Measurements from ENCODE around the gene KRTAP2-3.
"Not testable (repeated sequence)": the region's sequence is repeated elsewhere in the genome, so short reads cannot be mapped to it uniquely, and the experiment has no call there.

The KRTAP2-3 gene

DNA sequence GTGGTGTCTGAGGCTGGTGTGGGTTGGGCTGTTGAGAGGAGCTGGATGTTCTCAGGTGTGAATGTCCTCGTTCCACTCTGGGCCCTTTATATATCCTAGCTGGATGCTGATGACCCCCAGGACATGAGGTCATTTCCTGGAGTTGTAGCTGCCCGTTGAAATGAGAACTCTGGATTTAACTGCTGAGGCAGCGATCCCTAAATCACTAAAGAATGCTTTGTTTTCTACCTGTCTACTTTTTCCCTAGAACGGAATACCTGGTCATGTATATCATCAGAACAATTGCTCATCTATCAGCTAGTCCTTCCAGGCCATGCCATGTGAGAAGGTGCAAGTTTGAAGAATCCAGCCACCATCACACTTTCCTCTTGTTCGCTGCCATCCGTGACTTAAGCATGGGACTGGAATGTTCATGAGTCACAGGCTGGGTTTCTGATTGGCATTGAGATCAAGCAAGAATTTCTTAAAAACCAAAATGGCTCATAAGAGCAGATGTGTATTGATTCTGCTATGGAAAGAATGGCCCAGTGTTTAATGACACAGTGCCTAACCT, at the start of gene KRTAP2-3:
TSS of gene KRTAP2-3 (minus strand) at position 63 of the 553 bp plus-strand sequence. CDS start 64 bp downstream, outside the sequence.
- no peak for DNase-seq (ENCODE audit: low read depth)

DNA sequence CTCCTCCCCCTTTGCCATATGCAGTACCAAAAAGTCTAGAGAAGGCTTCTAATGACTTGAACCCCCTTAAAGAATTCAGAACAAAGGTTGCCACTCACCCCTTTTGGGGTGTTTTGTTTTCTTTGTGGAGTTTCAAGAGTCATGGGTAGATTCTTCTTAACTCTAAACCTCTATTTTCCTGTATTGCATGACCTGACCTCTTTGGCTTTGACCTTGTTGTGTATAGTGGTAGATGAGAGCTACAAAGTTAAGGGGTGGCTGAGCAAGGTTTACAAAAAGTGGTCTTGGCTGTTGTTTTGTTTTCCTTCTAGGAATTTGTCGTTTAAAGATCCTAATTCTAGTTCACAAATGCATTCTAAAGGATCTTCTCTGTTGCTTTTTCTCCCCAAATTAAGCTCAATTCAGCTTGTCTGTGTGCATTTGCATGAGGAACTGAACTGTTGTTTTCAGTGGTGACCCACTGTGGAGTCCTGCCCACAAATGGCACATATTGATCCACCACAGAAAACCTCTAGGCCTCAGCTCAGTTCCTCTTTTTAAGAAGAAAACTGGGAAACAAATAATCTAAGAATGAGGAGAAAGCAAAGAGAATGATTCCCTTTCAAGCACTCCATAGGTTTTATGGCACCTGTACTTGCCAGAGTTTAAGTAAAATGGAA, 48.9 kb upstream of the KRTAP2-3 start:
- not testable (repeated sequence) for DNase-seq (ENCODE audit: low read depth)

GRCh38 chr17:41107941-41108450, 48.1 kb upstream of the KRTAP2-3 start:
- no peak for DNase-seq (ENCODE audit: low read depth)

DNA sequence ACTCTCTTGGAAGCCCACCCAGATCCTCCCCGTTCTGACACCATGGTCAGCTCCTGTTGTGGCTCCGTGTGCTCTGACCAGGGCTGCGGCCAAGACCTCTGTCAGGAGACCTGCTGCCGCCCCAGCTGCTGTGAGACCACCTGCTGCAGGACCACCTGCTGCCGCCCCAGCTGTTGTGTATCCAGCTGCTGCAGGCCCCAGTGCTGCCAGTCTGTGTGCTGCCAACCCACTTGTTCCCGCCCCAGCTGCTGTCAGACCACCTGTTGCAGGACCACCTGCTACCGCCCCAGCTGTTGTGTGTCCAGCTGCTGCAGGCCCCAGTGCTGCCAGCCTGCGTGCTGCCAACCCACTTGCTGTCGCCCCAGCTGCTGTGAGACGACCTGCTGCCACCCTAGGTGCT, 45.4 kb upstream of the KRTAP2-3 start, which contains the start of gene KRTAP4-9:
TSS of gene KRTAP4-9 (plus strand) at position 43 of the 400 bp plus-strand sequence. CDS start at position 43, 0 bp downstream.
- not testable (repeated sequence) for DNase-seq (ENCODE audit: low read depth)

GRCh38 chr17:41104386-41105038, 44.6 kb upstream of the KRTAP2-3 start:
- DNase-seq (ENCODE audit: low read depth), result not testable (repeated sequence)

DNA sequence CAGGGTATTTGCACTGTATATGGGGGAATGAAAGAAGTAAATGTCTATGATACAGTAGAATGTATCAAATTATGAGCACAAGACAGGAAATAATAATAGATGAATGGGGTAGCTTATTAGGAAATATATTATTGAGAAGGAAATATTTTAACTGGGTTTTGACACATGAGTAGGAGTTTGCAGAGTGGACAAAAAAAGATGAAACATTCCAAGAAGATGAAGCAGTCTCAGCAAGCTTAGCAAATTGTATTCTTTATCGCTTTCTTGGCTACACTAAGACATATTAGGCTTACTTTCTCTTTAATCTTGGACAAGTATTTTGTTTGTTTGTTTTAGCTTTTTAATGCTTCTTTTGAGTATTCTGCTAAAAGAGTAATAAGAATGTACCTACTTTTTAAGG, 44.0 kb upstream of the KRTAP2-3 start:
- no peak for DNase-seq (ENCODE audit: low read depth)

- no peak for DNase-seq (ENCODE audit: low read depth)
These were observed 41.8 kb upstream of the KRTAP2-3 start, which contains the start of gene KRTAP4-16 for GRCh38 chr17:41101586-41102259. TSS of gene KRTAP4-16 (minus strand) at chr17:41102209. CDS start at chr17:41102209, 0 bp downstream.

GRCh38 chr17:41099682-41100480, 40.0 kb upstream of the KRTAP2-3 start:
- not testable (repeated sequence) for DNase-seq (ENCODE audit: low read depth)

DNA sequence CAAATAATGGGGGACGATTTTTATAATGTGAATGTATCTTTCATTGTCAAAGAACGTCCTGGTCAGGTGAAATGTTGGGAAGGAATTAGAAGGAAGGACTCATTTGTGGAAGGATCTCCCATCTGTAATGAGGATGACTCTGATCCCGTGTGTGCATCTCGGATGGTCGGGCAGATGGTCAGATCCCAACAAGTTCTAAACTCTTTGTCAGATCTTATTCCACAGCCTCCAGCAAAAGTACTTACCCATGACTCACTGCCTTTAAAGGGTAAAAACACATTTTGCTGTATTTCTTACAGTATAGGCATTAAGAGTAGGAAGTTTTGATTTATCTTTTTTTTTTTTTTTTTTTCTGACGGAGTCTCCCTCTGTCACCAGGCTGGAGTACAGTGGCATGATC, 38.6 kb upstream of the KRTAP2-3 start:
- DNase-seq (ENCODE audit: low read depth), result no peak

DNA sequence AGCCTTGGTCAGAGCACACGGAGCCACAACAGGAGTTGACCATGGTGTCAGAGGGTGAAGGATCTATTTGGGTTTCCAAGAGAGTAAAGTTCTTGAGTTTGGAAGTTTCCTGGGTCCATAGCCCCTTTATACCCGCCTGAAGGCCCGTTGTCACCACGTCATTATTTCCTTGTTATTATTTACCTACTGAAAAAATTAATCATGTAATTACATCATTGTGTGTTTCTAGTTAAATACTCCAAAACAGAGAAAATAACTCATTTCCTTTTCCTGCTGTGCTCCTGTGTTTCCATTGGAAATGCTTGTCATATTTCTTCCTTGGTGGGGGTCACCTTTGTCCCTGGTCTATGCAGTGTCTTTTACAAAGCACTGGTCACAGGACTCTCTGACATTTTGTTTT, 38.1 kb upstream of the KRTAP2-3 start, which contains the start of gene KRTAP4-8:
TSS of gene KRTAP4-8 (minus strand) at position 101 of the 400 bp plus-strand sequence. CDS start at position 43, 58 bp downstream.
- DNase-seq (ENCODE audit: low read depth), result no peak

- DNase-seq (ENCODE audit: low read depth), result no peak
These were observed 36.1 kb upstream of the KRTAP2-3 start for GRCh38 chr17:41096055-41096454.

DNA sequence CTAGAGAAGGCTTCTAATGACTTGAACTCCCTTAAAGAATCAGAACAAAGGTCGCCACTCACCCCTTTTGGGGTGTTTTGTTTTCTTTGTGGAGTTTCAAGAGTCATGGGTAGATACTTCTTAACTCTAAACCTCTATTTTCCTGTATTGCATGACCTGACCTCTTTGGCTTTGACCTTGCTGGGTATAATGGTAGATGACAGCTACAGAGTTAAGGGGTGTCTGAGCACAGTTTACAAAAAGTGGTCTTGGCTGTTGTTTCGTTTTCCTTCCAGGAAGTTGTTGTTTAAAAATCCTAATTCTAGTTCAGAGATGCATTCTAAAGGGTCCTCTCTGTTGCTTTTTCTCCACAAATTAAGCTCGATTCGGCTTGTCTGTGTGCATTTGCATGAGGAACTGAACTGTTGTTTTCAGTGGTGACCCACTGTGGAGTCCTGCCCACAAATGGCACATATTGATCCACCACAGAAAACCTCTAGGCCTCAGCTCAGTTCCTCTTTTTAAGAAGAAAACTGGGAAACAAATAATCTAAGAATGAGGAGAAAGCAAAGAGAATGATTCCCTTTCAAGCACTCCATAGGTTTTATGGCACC, 28.9 kb upstream of the KRTAP2-3 start:
- not testable (repeated sequence) for DNase-seq (ENCODE audit: low read depth)

GRCh38 chr17:41084100-41084856, 24.4 kb upstream of the KRTAP2-3 start, which contains the start of gene KRTAP4-7:
TSS of gene KRTAP4-7 (plus strand) at chr17:41084150. CDS start at chr17:41084207, 57 bp downstream.
- DNase-seq (ENCODE audit: low read depth), result not testable (repeated sequence)

DNA sequence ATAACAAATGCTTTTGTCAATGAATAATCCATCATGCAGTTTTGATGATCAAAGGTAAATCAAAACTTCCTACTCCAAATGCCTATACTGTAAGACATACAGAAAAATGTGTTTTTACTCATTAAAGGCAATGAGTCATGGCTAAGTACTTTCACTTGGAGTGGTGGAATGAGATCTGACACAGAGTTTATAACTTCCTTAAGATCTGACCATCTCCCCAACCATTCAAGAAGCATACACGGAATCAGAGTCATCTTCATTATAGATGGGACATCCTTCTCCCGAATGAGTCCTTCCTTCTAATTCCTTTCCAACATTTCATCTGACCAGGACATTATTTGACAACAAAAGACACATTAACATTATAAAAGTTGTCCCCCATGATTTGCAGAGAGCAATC, 23.5 kb upstream of the KRTAP2-3 start:
- DNase-seq (ENCODE audit: low read depth), result not testable (repeated sequence)

DNA sequence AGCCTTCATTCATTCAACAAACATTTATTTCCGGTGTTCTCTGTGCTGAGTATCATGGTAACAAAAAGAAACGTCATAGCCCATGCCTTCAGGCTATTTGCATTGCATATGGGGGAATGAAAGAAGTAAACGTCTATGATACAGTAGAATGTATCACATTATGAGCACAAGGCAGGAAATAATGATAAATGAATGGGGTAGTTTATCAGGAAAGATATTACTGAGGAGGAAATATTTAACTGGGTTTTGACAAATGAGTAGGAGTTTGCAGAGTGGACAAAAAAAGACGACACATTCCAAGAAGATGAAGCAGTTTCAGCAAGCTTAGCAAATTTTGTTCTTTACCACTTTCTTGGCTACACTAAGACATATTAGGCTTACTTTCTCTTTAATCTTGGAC, 22.7 kb upstream of the KRTAP2-3 start:
- no peak for DNase-seq (ENCODE audit: low read depth)

DNA sequence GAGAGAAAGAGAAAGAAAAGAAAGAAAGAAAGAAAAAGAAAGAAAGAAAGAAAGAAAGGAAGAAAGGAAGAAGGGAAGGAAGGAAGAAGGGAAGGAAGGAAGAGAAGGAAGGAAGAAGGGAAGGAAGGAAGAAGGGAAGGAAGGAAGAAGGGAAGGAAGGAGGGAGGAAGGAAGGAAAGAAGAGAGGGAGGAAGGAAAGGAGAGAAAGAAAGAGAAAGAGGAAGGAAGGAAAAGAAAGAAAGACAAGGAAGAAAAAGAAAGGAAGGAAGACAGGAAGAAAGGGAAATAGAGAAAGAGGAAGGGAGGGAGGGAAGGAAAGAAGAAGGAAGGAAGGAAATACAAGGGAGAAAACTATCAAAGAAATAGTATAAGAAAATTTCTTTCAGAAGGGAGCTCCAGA, 16.9 kb upstream of the KRTAP2-3 start:
- no peak for DNase-seq (ENCODE audit: low read depth)

DNA sequence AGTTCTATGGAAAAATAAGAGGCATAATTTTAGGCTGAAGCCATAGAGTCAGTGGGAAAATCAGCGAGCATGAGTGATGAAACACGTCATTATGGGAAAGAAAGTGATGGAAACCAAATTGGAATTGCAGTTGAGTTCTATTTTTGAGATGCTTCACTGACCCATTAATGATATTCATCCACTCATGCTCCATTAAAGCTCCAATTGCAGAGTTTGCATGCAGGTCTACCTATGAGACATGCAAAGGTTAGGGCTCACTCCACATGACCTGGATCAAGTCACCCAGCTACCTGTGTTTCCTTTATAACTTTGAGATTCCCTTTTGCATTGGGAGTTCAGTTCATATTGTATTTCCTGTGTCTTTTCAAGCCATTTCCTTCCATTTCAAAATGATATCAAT, 13.8 kb upstream of the KRTAP2-3 start:
- DNase-seq (ENCODE audit: low read depth), result no peak

- DNase-seq (ENCODE audit: low read depth), result no peak
These were observed 11.9 kb upstream of the KRTAP2-3 start for GRCh38 chr17:41071606-41072360.

DNA sequence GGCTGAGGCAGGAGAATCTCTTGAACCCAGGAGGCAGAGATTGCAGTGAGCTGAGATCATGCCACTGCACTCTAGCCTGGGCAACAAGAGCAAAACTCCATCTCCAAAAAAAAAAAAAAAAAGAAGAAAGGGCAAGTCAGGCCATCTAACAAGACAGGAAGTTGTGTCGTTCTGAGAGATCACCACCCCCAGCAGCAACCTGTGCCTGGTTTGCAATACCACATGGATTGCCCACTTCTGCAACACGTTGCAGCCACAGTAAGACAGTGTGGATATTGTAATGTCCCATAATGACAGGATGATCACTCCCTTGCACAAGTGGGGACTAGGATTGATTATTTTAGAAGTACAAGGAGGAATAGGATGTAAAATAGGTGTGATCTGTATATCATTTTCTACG, 9.1 kb upstream of the KRTAP2-3 start:
- no peak for DNase-seq (ENCODE audit: low read depth)
